Psoas muscle (tissue), 8 donors: ENCODE measurements around the gene ADCY4. TPM values are rescaled to one million over a fixed set of nuclear protein-coding genes. Genes with fewer than 3 reads are reported as not detected.
"Not testable (repeated sequence)": the region's sequence is repeated elsewhere in the genome, so short reads cannot be mapped to it uniquely, and the experiment has no call there.

Experiments used
- ATAC-seq, 4 donors: fragments of 200-7000 bp; cut with Tn5 transposase; one replicate each; pipeline ENCODE4 v1.9.1; 2020; ENCODE audit warnings: moderate library complexity in 3 of 4, mild to moderate bottlenecking in 2 of 4
- DNase-seq, 2 donors: peaks; one replicate each; pipeline ENCODE4 v3.0.0-alpha.2; 2020
- H3K27ac ChIP-seq: fragments of 200-600 bp; one replicate; pipeline ENCODE4 v1.8.0; 2022
- H3K27me3 ChIP-seq, 3 donors: fragments of 200-600 bp in 1 of 3; one replicate each; pipeline versions ENCODE4 v1.6.1 to v1.8.0; 2013 to 2022; ENCODE audit warnings: low read length in 2 of 3, mild to moderate bottlenecking in 2 of 3, moderate library complexity in 1 of 3; ENCODE audit not compliant: insufficient read depth in 3 of 3
- H3K36me3 ChIP-seq, 2 donors: fragments of 200-600 bp in 1 of 2; one replicate each; pipeline versions ENCODE4 v1.6.1 to v1.8.0; 2013 to 2022; ENCODE audit warnings: low read depth in 1 of 2, mild to moderate bottlenecking in 1 of 2, moderate library complexity in 1 of 2; ENCODE audit not compliant: insufficient read depth in 1 of 2
- H3K4me1 ChIP-seq: fragments of 200-600 bp; one replicate; pipeline ENCODE4 v1.8.0; 2022
- H3K4me3 ChIP-seq: fragments of 200-600 bp; one replicate; pipeline ENCODE4 v1.8.0; 2022; ENCODE audit warnings: mild to moderate bottlenecking
- H3K9me3 ChIP-seq: fragments of 200-600 bp; one replicate; pipeline ENCODE4 v1.8.0; 2022
- CTCF ChIP-seq: fragments of 200-600 bp; IDR thresholded peaks from one replicate; pipeline ENCODE4 v1.8.0; 2022; ENCODE audit warnings: antibody characterized with exemption
- WGBS, 3 donors: extraction: QIAGEN DNeasy Blood & Tissue Kit; methylation state at CpG; one replicate each; pipeline versions ENCODE4 v1.1.6 to v1.1.7; 2013; 5-methylcytosine and 5-hydroxymethylcytosine counted together
- intact Hi-C, 2 donors: fragments of 100-400 bp; cut with DNase I; formaldehyde crosslinking; loops; one replicate each; pipeline versions ENCODE4 v1.11.0 to v1.14.2; 2022
- polyA plus RNA-seq, 3 donors: library from polyadenylated mRNA; stranded (reverse); fragments of 200-250 nt; gene quantifications; one replicate each; pipeline ENCODE4 v1.2.3, GENCODE V29; 2013
- total RNA-seq, 4 donors: library from RNA; stranded (reverse); fragmentation: NEBNext Ultra II Directional in 2 of 4; extraction: Animal tissue kit (Norgen Biotek cat#: 25700) in 2 of 4; gene quantifications; one replicate each; pipeline versions ENCODE4 v1.2.1 to v1.2.4, GENCODE V29; 2021 to 2023
- donor health status: healthy with polysubstance abuse.
- donor health status: DM: no; HTN: no; CAD: no; lungs with moderate emphysema.
- donor health status: Bipolar disorder and iron deficiency.
- donor health status: healthy.
- donor health status: DM: yes; HTN: yes; CAD: no.
- donor health status: DM: no; HTN: no; CAD: no.
- donor health status: DM: no; HTN: no; CAD: no.
- donor health status: DM: yes; HTN: yes; CAD: no.

Gene ADCY4
- total and polyA plus RNA-seq, 7 donors, result 7.0 to 13.9 (median 10.4) TPM

GRCh38 chr14:24356208-24356607 lies 21.3 kb upstream of the ADCY4 start:
- intact Hi-C loops, result no loop called here
- WGBS, 3 donors, result 83 to 89% (median 85%) methylated on average over 4 of the region's 4 CpGs

GRCh38 chr14:24355009-24355408 lies 20.1 kb upstream of the ADCY4 start:
- 86 to 95% (median 91%) methylated on average over 7 of the region's 7 CpGs for WGBS, 3 donors

More at GRCh38 chr14:24356208-24356607, 21.3 kb upstream of the ADCY4 start:
- Histone ChIP-seq H3K36me3 (no peaks in the 10 kb centered on the region), H3K9me3 (no peaks in the 10 kb centered on the region), H3K27me3 (peaks cover 0 to 35% (median 0%) of the 10 kb centered on the region in 3 donors), H3K27ac (no peak overlapping the region), H3K4me1 (no peaks in the 10 kb centered on the region), H3K4me3 (no peak overlapping the region)
- ATAC-seq (no peak), DNase-seq (no peak)
- no peak for TF ChIP-seq CTCF

GRCh38 chr14:24354482-24354825 lies 19.6 kb upstream of the ADCY4 start:
- H3K9me3 ChIP-seq, intact Hi-C loops, H3K4me1 ChIP-seq, DNase-seq, H3K27ac ChIP-seq, H3K36me3 ChIP-seq, H3K4me3 ChIP-seq, ATAC-seq: not testable (repeated sequence)
- WGBS, 3 donors, result 86 to 90% (median 90%) methylated on average over 3 of the region's 3 CpGs
- peaks cover 0 to 38% (median 0%) of the 10 kb centered on the region in 3 donors for H3K27me3 ChIP-seq

More at GRCh38 chr14:24355009-24355408, 20.1 kb upstream of the ADCY4 start:
- DNase-seq (no peak), ATAC-seq (no peak)
- no peak overlapping the region for H3K27ac ChIP-seq
- H3K4me3 ChIP-seq, result no peak overlapping the region
- no peaks in the 10 kb centered on the region for H3K4me1 ChIP-seq
- intact Hi-C loops, result no loop called here
- no peak for TF ChIP-seq CTCF
- H3K27me3 ChIP-seq, result peaks cover 0 to 39% (median 0%) of the 10 kb centered on the region in 3 donors
- no peaks in the 10 kb centered on the region for H3K36me3 ChIP-seq
- no peaks in the 10 kb centered on the region for H3K9me3 ChIP-seq

- no peaks in the 10 kb centered on the region for H3K4me1 ChIP-seq
- DNase-seq (no peak), ATAC-seq (no peak)
- WGBS, 3 donors, result 56 to 76% (median 70%) methylated on average over 4 to 5 of the region's 5 CpGs
- intact Hi-C loops, result no loop called here
- H3K9me3 ChIP-seq, result no peaks in the 10 kb centered on the region
- no peak overlapping the region for H3K27ac ChIP-seq
- peaks cover 0 to 34% (median 0%) of the 10 kb centered on the region in 3 donors for H3K27me3 ChIP-seq
- H3K4me3 ChIP-seq, result no peak overlapping the region
- TF ChIP-seq CTCF, result no peak
- H3K36me3 ChIP-seq, result no peaks in the 10 kb centered on the region
These were observed 18.9 kb upstream of the ADCY4 start for GRCh38 chr14:24353559-24354481.

GRCh38 chr14:24351517-24351916 lies 16.6 kb upstream of the ADCY4 start:
- Histone ChIP-seq H3K4me3 (no peak overlapping the region), H3K9me3 (no peaks in the 10 kb centered on the region), H3K27ac (no peak overlapping the region), H3K4me1 (no peaks in the 10 kb centered on the region), H3K36me3 (no peaks in the 10 kb centered on the region), H3K27me3 (peaks cover 0 to 34% (median 0%) of the 10 kb centered on the region in 3 donors)
- peak in 2 of 4 donors; percentile 27 to 48 for ATAC-seq
- no peak for TF ChIP-seq CTCF
- intact Hi-C loops, result no loop called here
- 11 to 16% (median 12%) methylated on average over 4 of the region's 4 CpGs for WGBS, 3 donors
- no peak for DNase-seq
